ENCODE data around the gene RASSF1. TPM values are rescaled to one million over a fixed set of nuclear protein-coding genes. Genes with fewer than 3 reads are reported as not detected.
A peak's percentile ranks its signal among the peaks of the same experiment; 100 is the strongest.

Gene RASSF1
- total and polyA plus RNA-seq, 2 of the 8 experiments (the other 6 are each of a cell fraction or from before 2014, with no cell fraction given): 10.3 to 15.7 TPM

DNA sequence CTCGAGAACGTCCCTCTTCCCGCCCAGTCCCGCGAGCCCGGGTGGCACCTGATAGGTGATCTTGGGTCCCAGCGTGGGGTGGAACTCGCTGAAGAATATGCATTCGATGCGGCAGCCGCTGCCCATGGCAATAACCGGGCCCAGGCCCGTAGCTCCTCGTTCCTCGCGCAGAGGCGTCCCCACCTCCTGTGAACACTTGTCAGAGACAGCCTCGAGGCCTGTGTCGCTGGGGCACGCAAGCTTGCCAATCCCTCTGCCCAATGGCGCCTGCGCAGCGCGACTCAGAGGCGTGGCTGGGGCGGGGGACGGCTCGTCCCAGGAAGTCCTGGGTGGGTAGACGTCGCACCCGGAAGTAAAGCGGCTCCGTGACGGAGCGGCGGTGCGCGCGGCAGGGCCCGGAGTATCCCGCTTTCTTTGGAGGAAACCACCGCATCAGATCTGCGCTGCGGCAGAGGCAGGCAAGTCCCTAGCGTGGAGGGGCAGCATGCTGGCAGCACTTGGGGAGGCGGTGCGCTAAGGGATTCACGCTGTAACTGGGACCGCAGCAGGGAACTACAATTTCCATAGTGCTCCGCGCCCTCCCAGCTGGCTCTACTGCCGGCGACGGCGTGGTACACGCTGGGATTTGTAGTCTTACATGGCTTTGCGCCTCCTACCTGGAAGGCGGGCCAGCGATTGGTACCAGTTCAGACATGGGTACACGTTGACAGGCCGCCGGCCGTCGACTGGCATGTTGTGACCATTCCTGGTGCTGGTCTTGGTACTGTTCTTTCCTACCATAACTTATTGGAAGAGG lies 10.1 kb upstream of the RASSF1 start, which contains the start of the genes CYB561D2 and NPRL2 (continued):
- TF ChIP-seq SIN3A (conservative IDR thresholded peaks at IDR 0.05 in 1 of 2, IDR thresholded peaks at IDR 0.05 in 1 of 2; ENCODE audit: low read depth in 1 of 2, low read length in 2 of 2) (peak; percentile 21 to 95; a peak in 2 of 4 replicates), YY1 (IDR thresholded peaks at IDR 0.05; ENCODE audit: low read depth, low read length) (no peak), BCL11A (IDR thresholded peaks at IDR 0.05; ENCODE audit: low read depth in 2 of 2, low read length in 2 of 2) (no peak), KDM1A (IDR thresholded peaks at IDR 0.05; ENCODE audit: borderline replicate concordance, low read length) (no peak), CHD2 (IDR thresholded peaks at IDR 0.05; ENCODE audit: low read length) (0 out of 2 replicates have a peak, but pooled peaks have one; percentile 21), POLR2A (IDR thresholded peaks at IDR 0.05; ENCODE audit: control extremely low read depth in 1 of 2, low read depth in 2 of 2, low read length in 2 of 2) (peak in 1 of 2 experiments; percentile 59; a peak in 2 of 3 replicates), EGR1 (IDR thresholded peaks at IDR 0.05; ENCODE audit: borderline replicate concordance, low read depth, low read length) (no peak), JUN (IDR thresholded peaks at IDR 0.05; ENCODE audit: low read depth, low read length) (no peak), PHF8 (conservative IDR thresholded peaks at IDR 0.05; ENCODE audit: low read depth, low read length) (peak; percentile 83), CBX5 (IDR thresholded peaks at IDR 0.05; ENCODE audit: low read depth, low read length) (no peak), EP300 (IDR thresholded peaks at IDR 0.05; ENCODE audit: borderline replicate concordance in 1 of 2, low read depth in 2 of 2, low read length in 2 of 2) (no peak), CTBP2 (IDR thresholded peaks at IDR 0.05; ENCODE audit: borderline replicate concordance, insufficient read depth, insufficient read length, low read length) (no peak), POLR2AphosphoS5 (IDR thresholded peaks at IDR 0.05; ENCODE audit: low read depth, low read length) (no peak; the same call in 1 of the 2 replicates), SP4 (IDR thresholded peaks at IDR 0.05; ENCODE audit: low read length) (no peak; the same call in 1 of the 2 replicates), SAP30 (IDR thresholded peaks at IDR 0.05; ENCODE audit: insufficient read depth, insufficient replicate concordance, low read length) (peak; percentile 84), RNF2 (IDR thresholded peaks at IDR 0.05; ENCODE audit: borderline replicate concordance, low read depth, low read length, missing control alignments, poor library complexity, severe bottlenecking) (no peak)
- TF ChIP-seq, protein P1, sequence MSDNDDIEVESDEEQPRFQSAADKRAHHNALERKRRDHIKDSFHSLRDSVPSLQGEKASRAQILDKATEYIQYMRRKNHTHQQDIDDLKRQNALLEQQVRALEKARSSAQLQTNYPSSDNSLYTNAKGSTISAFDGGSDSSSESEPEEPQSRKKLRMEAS (IDR thresholded peaks at IDR 0.05): peak; percentile 93
- TF ChIP-seq, protein P2, sequence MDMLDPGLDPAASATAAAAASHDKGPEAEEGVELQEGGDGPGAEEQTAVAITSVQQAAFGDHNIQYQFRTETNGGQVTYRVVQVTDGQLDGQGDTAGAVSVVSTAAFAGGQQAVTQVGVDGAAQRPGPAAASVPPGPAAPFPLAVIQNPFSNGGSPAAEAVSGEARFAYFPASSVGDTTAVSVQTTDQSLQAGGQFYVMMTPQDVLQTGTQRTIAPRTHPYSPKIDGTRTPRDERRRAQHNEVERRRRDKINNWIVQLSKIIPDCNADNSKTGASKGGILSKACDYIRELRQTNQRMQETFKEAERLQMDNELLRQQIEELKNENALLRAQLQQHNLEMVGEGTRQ (IDR thresholded peaks at IDR 0.05; ENCODE audit: low read length): no peak
- TF ChIP-seq, protein P3, sequence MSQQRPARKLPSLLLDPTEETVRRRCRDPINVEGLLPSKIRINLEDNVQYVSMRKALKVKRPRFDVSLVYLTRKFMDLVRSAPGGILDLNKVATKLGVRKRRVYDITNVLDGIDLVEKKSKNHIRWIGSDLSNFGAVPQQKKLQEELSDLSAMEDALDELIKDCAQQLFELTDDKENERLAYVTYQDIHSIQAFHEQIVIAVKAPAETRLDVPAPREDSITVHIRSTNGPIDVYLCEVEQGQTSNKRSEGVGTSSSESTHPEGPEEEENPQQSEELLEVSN (IDR thresholded peaks at IDR 0.05): peak; percentile 96
- TF ChIP-seq, protein P4, sequence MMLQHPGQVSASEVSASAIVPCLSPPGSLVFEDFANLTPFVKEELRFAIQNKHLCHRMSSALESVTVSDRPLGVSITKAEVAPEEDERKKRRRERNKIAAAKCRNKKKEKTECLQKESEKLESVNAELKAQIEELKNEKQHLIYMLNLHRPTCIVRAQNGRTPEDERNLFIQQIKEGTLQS (IDR thresholded peaks at IDR 0.05; ENCODE audit: insufficient read depth, low read depth, low read length): peak; percentile 59; the same call in 1 of the 2 replicates

All from H1 (cell line).